ENCODE results near the gene APBB2.
"Not testable (repeated sequence)": the region's sequence is repeated elsewhere in the genome, so short reads cannot be mapped to it uniquely, and the experiment has no call there.

DNA sequence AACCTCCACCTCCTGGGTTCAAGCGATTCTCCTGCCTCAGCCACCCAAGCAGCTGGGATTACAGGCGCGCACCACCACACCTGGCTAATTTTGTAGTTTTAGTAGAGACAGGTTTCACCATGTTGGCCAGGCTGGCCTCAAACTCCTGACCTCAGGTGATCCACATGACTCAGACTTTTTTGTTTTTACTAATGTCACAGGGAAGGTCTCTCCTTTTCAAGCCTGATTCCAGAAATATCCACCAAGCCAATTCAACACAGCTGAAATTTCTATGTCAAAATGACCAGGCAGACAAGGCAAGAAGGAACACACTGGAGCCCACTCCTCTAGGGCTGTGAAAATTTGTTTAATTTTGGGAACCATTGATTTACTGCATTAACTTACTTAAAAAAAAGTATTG is 66.8 kb downstream of the APBB2 start:
- TF ChIP-seq, protein P1, sequence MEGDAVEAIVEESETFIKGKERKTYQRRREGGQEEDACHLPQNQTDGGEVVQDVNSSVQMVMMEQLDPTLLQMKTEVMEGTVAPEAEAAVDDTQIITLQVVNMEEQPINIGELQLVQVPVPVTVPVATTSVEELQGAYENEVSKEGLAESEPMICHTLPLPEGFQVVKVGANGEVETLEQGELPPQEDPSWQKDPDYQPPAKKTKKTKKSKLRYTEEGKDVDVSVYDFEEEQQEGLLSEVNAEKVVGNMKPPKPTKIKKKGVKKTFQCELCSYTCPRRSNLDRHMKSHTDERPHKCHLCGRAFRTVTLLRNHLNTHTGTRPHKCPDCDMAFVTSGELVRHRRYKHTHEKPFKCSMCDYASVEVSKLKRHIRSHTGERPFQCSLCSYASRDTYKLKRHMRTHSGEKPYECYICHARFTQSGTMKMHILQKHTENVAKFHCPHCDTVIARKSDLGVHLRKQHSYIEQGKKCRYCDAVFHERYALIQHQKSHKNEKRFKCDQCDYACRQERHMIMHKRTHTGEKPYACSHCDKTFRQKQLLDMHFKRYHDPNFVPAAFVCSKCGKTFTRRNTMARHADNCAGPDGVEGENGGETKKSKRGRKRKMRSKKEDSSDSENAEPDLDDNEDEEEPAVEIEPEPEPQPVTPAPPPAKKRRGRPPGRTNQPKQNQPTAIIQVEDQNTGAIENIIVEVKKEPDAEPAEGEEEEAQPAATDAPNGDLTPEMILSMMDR (conservative IDR thresholded peaks at IDR 0.05 in 1 of 2, IDR thresholded peaks at IDR 0.05 in 1 of 2; ENCODE audit: extremely low read depth in 1 of 2, insufficient read depth in 1 of 2, low read depth in 1 of 2, low read length in 2 of 2): not testable (repeated sequence)
- not testable (repeated sequence) for TF ChIP-seq EZH2 (IDR thresholded peaks at IDR 0.05; ENCODE audit: borderline replicate concordance, low read length)
